Transverse colon (tissue), 4 donors: Measurements from ENCODE around the gene GALNT8.

ENCODE experiments used
- CTCF ChIP-seq, 5 experiments: fragments of 200-600 bp in 3 of 5; fragments of 450-650 bp in 2 of 5; sonication (generic) in 3 of 5; IDR thresholded peaks; 1 replicate in 2 of 5; 2 replicates in 3 of 5; pipeline ENCODE4 v1.5.1; 2016 to 2017; ENCODE audit warnings: antibody characterized with exemption in 5 of 5, inconsistent platforms in 3 of 5, mild to moderate bottlenecking in 2 of 5, moderate library complexity in 1 of 5
- POLR2A ChIP-seq: fragments of 450-650 bp; IDR thresholded peaks from one replicate; pipeline ENCODE4 v1.6.1; 2016; ENCODE audit warnings: antibody characterized with exemption, mild to moderate bottlenecking, moderate library complexity
- POLR2AphosphoS5 ChIP-seq, 3 donors: sonication (generic); formaldehyde crosslinking; IDR thresholded peaks; one replicate each; pipeline ENCODE4 v1.6.1; 2016; ENCODE audit warnings: antibody characterized with exemption in 3 of 3

DNA sequence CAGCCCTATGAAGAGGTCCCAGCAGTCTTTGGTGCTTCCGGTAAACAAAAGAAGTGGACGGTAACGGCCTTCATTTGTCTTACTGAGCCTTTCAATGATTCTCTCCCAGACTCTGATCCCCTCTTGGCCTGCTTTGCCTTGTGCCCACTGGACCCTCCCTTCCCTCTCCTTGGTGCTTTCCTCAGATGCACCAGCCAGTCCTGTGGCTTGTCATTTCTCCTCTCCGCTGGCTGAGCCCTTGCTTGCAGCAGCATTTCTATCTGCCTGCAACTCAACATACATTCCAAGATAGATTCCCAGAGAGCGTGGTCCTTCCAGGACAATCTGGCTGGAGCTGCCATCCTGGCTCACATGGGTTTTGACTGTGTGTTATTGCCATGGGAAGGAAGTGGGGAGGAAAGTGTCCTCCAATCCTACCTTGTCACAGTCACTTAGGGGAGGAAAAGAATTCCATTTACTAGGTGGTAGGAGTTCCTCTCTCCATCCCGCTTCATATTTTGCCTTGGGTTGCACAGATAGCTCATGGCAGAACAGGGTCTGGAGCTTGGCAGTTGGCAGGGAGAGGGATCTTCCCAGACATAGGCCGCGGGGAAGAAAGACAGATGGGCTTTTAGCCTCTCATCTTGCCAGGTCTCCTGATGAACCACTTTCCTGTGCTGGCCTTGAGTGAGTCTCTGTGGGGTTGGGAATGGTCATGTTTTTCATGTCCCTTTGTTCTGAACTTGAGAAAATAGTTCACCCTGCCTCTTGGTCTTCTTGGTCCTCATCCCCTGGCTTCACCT is 96.7 kb downstream of the GALNT8 start:
- TF ChIP-seq CTCF (IDR thresholded peaks at IDR 0.05) (no peak), POLR2A (no peak), POLR2AphosphoS5 (IDR thresholded peaks at IDR 0.05) (no peak)
